Stimulated activated CD4-positive, alpha-beta T cell treated with anti-CD3 and anti-CD28 coated beads, Interleukin-12 subunit alpha, Interleukin-12 subunit beta, amount 100 ng/mL, for 4 hours (primary cell): Measurements from ENCODE around the gene GRK6.
"Not testable (repeated sequence)": the region's sequence is repeated elsewhere in the genome, so short reads cannot be mapped to it uniquely, and the experiment has no call there.

Experiments used
- DNase-seq: peaks from one replicate; pipeline ENCODE4 v3.0.0-alpha.2; 2020

The GRK6 gene

GRCh38 chr5:177399997-177400868 is 26.2 kb upstream of the GRK6 start, which contains the start of gene PFN3:
Gene PFN3 (minus strand): TSS chr5:177400661. CDS start chr5:177400576, 85 bp downstream.
- no peak for DNase-seq

- DNase-seq = peak; percentile 62
Measured at GRCh38 chr5:177402271-177403043, 24.0 kb upstream of the GRK6 start.

GRCh38 chr5:177403102-177403791 is 23.2 kb upstream of the GRK6 start:
- DNase-seq = peak; percentile 36

- peak; percentile 82 for DNase-seq
Measured at GRCh38 chr5:177403792-177404640, 22.5 kb upstream of the GRK6 start.

GRCh38 chr5:177404641-177405179 is 21.8 kb upstream of the GRK6 start:
- DNase-seq = no peak

- no peak for DNase-seq
Measured at GRCh38 chr5:177405312-177405711, 21.2 kb upstream of the GRK6 start.

GRCh38 chr5:177405805-177406204 is 20.7 kb upstream of the GRK6 start:
- DNase-seq = no peak

GRCh38 chr5:177409043-177409801 is 17.3 kb upstream of the GRK6 start, which contains the start of gene F12:
Gene F12 (minus strand): TSS chr5:177409564. CDS start chr5:177409527, 37 bp downstream.
- DNase-seq = no peak

- no peak for DNase-seq
Measured at GRCh38 chr5:177410575-177410974, 15.9 kb upstream of the GRK6 start.

- DNase-seq = no peak
Measured at GRCh38 chr5:177412603-177413233, 13.8 kb upstream of the GRK6 start.

GRCh38 chr5:177414481-177414880 is 12.0 kb upstream of the GRK6 start:
- DNase-seq = no peak

GRCh38 chr5:177417081-177417480 is 9.4 kb upstream of the GRK6 start:
- not testable (repeated sequence) for DNase-seq

GRCh38 chr5:177419046-177419445 is 7.4 kb upstream of the GRK6 start:
- no peak for DNase-seq

- DNase-seq = not testable (repeated sequence)
Measured at GRCh38 chr5:177420472-177420871, 6.0 kb upstream of the GRK6 start.

- no peak for DNase-seq
Measured at GRCh38 chr5:177421062-177421798, 5.2 kb upstream of the GRK6 start.

- DNase-seq = no peak
Measured at GRCh38 chr5:177423671-177424070, 2.8 kb upstream of the GRK6 start.

GRCh38 chr5:177425196-177425800 is 1.2 kb upstream of the GRK6 start:
- no peak for DNase-seq

GRCh38 chr5:177425801-177426565 is 493 bp upstream of the GRK6 start:
- DNase-seq = peak; percentile 98
